ENCODE data around the gene ADPRHL1.

- TF ChIP-seq CTCF (IDR thresholded peaks at IDR 0.05) = no peak
- no peak for TF ChIP-seq POLR2A (IDR thresholded peaks at IDR 0.05)
Observed at GRCh38 chr13:113354831-113355610, 98.3 kb downstream of the ADPRHL1 start.

All from Peyer's patch (tissue), 4 donors.